ENCODE results near the gene SERPINB2.

GRCh38 chr18:63869374-63869773 lies 18.1 kb upstream of the SERPINB2 start:
- TF ChIP-seq POLR2A (IDR thresholded peaks at IDR 0.05) (no peak), CTCF (IDR thresholded peaks at IDR 0.05) (no peak)

Measured in esophagus squamous epithelium (tissue), 4 donors.